Erythroblast (primary cell): ENCODE results near the gene RELN.

Experiments
- GATA1 ChIP-seq: IDR thresholded peaks from 2 replicates; pipeline ENCODE4 v1.6.1; 2011; ENCODE audit warnings: low read depth, mild to moderate bottlenecking, control low read depth, low read length, moderate library complexity
- POLR2A ChIP-seq: IDR thresholded peaks from 2 replicates; pipeline ENCODE4 v1.6.1; 2011; ENCODE audit warnings: mild to moderate bottlenecking, low read length

DNA sequence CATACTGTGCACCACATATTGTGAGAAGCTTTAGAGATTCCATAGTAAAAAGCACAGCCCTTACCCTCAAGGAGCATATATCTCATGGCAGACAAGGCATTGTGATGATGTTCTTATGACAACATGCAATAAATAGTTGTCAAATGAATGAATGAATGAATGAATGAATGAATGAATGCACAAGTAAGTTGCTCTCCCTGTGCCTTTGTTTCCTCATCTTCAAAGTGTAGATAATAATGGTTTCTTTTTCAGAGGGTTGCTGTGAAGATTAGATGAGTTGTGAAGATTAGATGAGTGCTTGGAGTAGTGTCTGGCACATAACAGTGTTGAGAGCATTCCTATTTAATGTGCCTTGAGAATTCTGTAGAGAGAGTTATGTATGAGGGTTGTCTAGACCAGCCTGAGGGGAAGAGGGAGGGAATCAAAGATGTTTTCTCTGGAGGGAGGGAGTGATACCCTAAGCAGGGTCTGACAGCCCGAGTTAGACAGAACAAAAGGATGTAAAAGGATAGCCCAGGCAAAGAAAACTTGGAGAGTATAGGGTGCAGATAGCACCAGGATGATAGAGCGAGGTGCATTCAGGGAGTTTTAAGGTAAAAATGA is 217.2 kb downstream of the RELN start:
- no peak for TF ChIP-seq POLR2A
- TF ChIP-seq GATA1: no peak
